ENCODE results near the gene TBC1D30. TPM values are rescaled to one million over a fixed set of nuclear protein-coding genes. Genes with fewer than 3 reads are reported as not detected.

The TBC1D30 gene
- total RNA-seq, 1 donor from 2014 or later: 3.4 TPM

DNA sequence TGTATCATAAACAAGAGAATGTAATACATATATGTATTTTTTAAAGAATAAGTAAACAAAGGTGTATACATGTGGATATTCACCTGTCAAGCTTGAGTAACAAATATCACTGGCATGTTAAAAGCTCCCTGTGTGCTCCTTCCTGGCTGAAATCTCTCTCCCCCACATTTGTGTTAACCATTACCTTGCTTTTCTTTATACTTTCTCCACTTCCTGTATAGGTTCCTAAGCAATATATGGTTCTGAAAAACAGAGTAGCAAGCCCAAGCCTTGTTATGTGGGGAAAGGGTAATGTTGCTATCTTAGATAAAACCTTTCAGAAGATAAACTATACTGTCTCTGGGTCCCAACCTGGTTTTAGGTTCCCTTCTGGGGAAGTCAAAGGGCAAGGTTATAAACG, 32.3 kb upstream of the TBC1D30 start:
- Mint-ChIP-seq H3K27me3 (no peaks in the 10 kb centered on the region), H3K27ac (no peak overlapping the region), H3K9me3 (ENCODE audit: low read depth) (no peaks in the 10 kb centered on the region), H3K4me1 (ENCODE audit: low read depth) (peaks cover 11% of the 10 kb centered on the region), H3K36me3 (ENCODE audit: insufficient read depth) (no peaks in the 10 kb centered on the region), H3K4me3 (ENCODE audit: low read depth) (no peak overlapping the region)
- TF ChIP-seq CTCF (IDR thresholded peaks at IDR 0.05; ENCODE audit: unreplicated experiment): no peak
- no peak for DNase-seq (ENCODE audit: low spot score, unreplicated experiment)

DNA sequence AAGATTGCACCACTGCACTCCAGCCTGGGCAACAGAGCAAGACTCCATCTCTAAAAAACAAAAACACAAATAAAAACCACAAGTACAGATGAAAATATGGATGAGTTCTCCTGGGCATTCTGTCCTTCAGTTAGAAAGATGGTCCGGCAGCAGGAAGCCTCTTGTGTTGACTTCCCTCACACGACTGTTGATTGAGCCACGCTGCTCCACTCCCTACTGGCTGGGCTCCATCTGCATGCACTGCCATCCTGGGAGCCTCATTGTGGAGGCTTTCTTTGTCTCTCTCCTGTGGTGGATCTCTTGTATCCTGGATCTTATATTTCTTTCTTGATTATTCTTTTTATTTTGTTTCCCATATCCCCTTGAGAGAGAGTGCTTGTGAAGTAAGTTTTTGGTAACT, 30.8 kb upstream of the TBC1D30 start:
- no peak overlapping the region for H3K4me3 Mint-ChIP-seq (ENCODE audit: low read depth)
- H3K27ac Mint-ChIP-seq: no peak overlapping the region
- no peak for TF ChIP-seq CTCF (IDR thresholded peaks at IDR 0.05; ENCODE audit: unreplicated experiment)
- H3K9me3 Mint-ChIP-seq (ENCODE audit: low read depth): no peaks in the 10 kb centered on the region
- H3K36me3 Mint-ChIP-seq (ENCODE audit: insufficient read depth): no peaks in the 10 kb centered on the region
- H3K27me3 Mint-ChIP-seq: no peaks in the 10 kb centered on the region
- DNase-seq (ENCODE audit: low spot score, unreplicated experiment): no peak
- H3K4me1 Mint-ChIP-seq (ENCODE audit: low read depth): peaks cover 17% of the 10 kb centered on the region

DNA sequence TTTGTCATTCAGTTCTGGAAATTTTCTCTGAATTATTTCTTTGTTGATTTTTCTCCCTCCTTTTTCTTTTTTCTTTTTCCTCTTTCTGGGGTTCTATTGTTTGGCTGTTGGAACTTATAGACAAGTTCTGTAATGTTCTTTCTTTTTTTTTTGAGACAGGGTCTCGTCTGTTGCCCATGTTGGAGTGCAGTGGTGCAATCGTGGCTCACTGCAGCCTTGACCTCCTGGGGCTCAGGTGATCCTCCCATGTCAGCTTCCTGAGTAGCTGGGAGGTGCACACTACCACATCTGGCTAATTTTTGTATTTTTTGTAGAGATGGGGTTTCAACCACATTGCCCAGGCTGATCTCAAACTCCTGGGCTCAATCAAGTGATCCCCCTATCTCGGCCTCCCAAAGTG, 30.1 kb upstream of the TBC1D30 start:
- Mint-ChIP-seq H3K9me3 (ENCODE audit: low read depth) (no peaks in the 10 kb centered on the region), H3K36me3 (ENCODE audit: insufficient read depth) (no peaks in the 10 kb centered on the region), H3K27ac (no peak overlapping the region), H3K27me3 (no peaks in the 10 kb centered on the region), H3K4me3 (ENCODE audit: low read depth) (no peak overlapping the region), H3K4me1 (ENCODE audit: low read depth) (peaks cover 17% of the 10 kb centered on the region)
- DNase-seq (ENCODE audit: low spot score, unreplicated experiment): no peak
- no peak for TF ChIP-seq CTCF (IDR thresholded peaks at IDR 0.05; ENCODE audit: unreplicated experiment)

DNA sequence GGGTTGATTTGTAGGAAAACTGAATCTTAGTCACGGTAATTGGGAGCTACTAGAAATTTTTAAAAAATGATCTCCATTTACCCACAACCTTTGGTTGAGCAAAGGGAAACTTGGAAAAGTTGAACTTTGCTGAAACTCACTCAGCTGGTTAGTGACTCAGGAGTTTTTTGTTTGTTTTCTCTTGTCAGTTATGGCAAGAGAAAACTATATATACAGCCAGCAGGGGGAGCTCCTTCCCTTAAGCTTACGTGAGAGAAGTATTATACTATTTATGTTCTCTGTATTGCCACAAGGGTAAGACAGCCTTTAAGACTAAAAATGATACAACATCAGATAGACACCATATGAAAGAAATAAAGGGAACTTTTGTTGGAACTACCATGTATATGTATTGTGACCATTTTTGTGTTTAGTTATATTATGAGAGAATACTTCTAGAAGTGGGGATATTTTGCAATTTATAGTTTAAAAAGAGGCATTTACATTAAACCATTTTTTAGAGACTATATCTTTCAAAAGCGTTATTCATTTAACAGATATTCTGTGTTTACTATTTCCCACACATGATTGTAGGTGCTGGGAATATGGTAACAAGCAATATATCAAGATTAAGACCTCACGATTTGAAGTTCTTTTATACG, 28.1 kb upstream of the TBC1D30 start:
- H3K9me3 Mint-ChIP-seq (ENCODE audit: low read depth): no peaks in the 10 kb centered on the region
- H3K4me3 Mint-ChIP-seq (ENCODE audit: low read depth): no peak overlapping the region
- peak overlapping the region; percentile 60 for H3K27ac Mint-ChIP-seq
- H3K27me3 Mint-ChIP-seq: peaks cover 5% of the 10 kb centered on the region
- DNase-seq (ENCODE audit: low spot score, unreplicated experiment): peak; percentile 29
- peaks cover 13% of the 10 kb centered on the region for H3K4me1 Mint-ChIP-seq (ENCODE audit: low read depth)
- H3K36me3 Mint-ChIP-seq (ENCODE audit: insufficient read depth): no peaks in the 10 kb centered on the region
- peak; percentile 91 for TF ChIP-seq CTCF (IDR thresholded peaks at IDR 0.05; ENCODE audit: unreplicated experiment)

GRCh38 chr12:64797156-64797555, 27.3 kb upstream of the TBC1D30 start:
- Mint-ChIP-seq H3K9me3 (ENCODE audit: low read depth) (no peaks in the 10 kb centered on the region), H3K27me3 (peaks cover 5% of the 10 kb centered on the region), H3K36me3 (ENCODE audit: insufficient read depth) (no peaks in the 10 kb centered on the region), H3K4me3 (ENCODE audit: low read depth) (no peak overlapping the region), H3K27ac (no peak overlapping the region), H3K4me1 (ENCODE audit: low read depth) (peaks cover 13% of the 10 kb centered on the region)
- TF ChIP-seq CTCF (IDR thresholded peaks at IDR 0.05; ENCODE audit: unreplicated experiment): no peak
- DNase-seq (ENCODE audit: low spot score, unreplicated experiment): no peak
